K562 (cell line): ENCODE measurements around the gene FNBP1. TPM values are rescaled to one million over a fixed set of nuclear protein-coding genes. Genes with fewer than 3 reads are reported as not detected.

Experiments used
- DPF2 ChIP-seq: fragments of 450-650 bp; IDR thresholded peaks from 2 replicates; pipeline ENCODE4 v1.6.1; 2016
- LEF1 ChIP-seq: fragments of 450-650 bp; IDR thresholded peaks from 2 replicates; pipeline ENCODE4 v1.6.1; 2016; ENCODE audit warnings: mild to moderate bottlenecking
- MED1 ChIP-seq: sonication (generic); formaldehyde crosslinking; IDR thresholded peaks from 2 replicates; pipeline ENCODE4 v1.8.1; 2023; ENCODE audit warnings: missing genetic modification reagents, borderline replicate concordance
- POLR3G ChIP-seq: IDR thresholded peaks from 2 replicates; pipeline ENCODE4 v1.6.1; 2011; ENCODE audit not compliant: insufficient read length, insufficient replicate concordance; ENCODE audit errors: extremely low read depth
- POU5F1 ChIP-seq: fragments of 150-350 bp; IDR thresholded peaks from 2 replicates; pipeline ENCODE4 v1.6.1; 2014; ENCODE audit warnings: borderline replicate concordance, low read length, low read depth, mild to moderate bottlenecking; ENCODE audit not compliant: partially characterized antibody
- ZNF384 ChIP-seq: IDR thresholded peaks from 2 replicates; pipeline ENCODE4 v1.6.1; 2012; ENCODE audit warnings: low read depth, low read length, improper control_type of control experiment
- ZNF699 ChIP-seq: fragments of 250-450 bp; sonication (Bioruptor Pico); IDR thresholded peaks from 2 replicates; pipeline ENCODE4 v1.8.0; 2021; ENCODE audit warnings: mild to moderate bottlenecking, moderate library complexity; ENCODE audit not compliant: insufficient replicate concordance
- polyA plus RNA-seq, 8 experiments: library from polyadenylated mRNA; depleted of rRNA in 4 of 8; stranded (reverse) in 5 of 8; unstranded in 3 of 8; fragments of >200 nt; fragmentation: Nextera tagmentation in 2 of 8; fragmentation: Illumina TruSeq in 1 of 8; extraction: Ambion mirVana in 2 of 8; extraction: Trizol in 1 of 8; gene quantifications; 2 replicates each; pipeline versions ENCODE4 v1.2.1 to v1.2.3, GENCODE V29; 2011 to 2014; ENCODE audit warnings: inconsistent platforms in 1 of 8, missing spikeins in 1 of 8
- total RNA-seq, 7 experiments: library from RNA; depleted of rRNA in 6 of 7; stranded (reverse); fragments of >200 nt in 6 of 7; fragmentation: Illumina TruSeq in 2 of 7; extraction: Trizol in 2 of 7; gene quantifications; 2 replicates each; pipeline versions ENCODE4 v1.2.1 to v1.2.3, GENCODE V29; 2011 to 2021; ENCODE audit warnings: low replicate concordance in 1 of 7
- TF ChIP-seq, protein P1 (sequence below): sonication (generic); formaldehyde crosslinking; IDR thresholded peaks from 2 replicates; pipeline ENCODE4 v1.8.0; 2022; ENCODE audit warnings: mild to moderate bottlenecking, missing genetic modification reagents
- TF ChIP-seq, protein P2 (sequence below): fragments of 250-450 bp; sonication (Bioruptor Pico); IDR thresholded peaks from 2 replicates; pipeline ENCODE4 v1.5.0; 2021
- TF ChIP-seq, protein P3 (sequence below): sonication (generic); IDR thresholded peaks from 2 replicates; pipeline ENCODE4 v1.6.1; 2016
- TF ChIP-seq, protein P4 (sequence below): fragments of 450-650 bp; IDR thresholded peaks from 2 replicates; pipeline ENCODE4 v1.6.1; 2016; ENCODE audit warnings: low read depth
- TF ChIP-seq, protein P5 (sequence below): sonication (generic); formaldehyde crosslinking; IDR thresholded peaks from 2 replicates; pipeline ENCODE4 v1.5.0; 2020; ENCODE audit warnings: missing genetic modification reagents

Gene FNBP1
- total and polyA plus RNA-seq, 9 of the 15 experiments (the other 6 are each of a cell fraction or from before 2014, with no cell fraction given), result 1.8 to 14.9 (median 7.6) TPM

DNA sequence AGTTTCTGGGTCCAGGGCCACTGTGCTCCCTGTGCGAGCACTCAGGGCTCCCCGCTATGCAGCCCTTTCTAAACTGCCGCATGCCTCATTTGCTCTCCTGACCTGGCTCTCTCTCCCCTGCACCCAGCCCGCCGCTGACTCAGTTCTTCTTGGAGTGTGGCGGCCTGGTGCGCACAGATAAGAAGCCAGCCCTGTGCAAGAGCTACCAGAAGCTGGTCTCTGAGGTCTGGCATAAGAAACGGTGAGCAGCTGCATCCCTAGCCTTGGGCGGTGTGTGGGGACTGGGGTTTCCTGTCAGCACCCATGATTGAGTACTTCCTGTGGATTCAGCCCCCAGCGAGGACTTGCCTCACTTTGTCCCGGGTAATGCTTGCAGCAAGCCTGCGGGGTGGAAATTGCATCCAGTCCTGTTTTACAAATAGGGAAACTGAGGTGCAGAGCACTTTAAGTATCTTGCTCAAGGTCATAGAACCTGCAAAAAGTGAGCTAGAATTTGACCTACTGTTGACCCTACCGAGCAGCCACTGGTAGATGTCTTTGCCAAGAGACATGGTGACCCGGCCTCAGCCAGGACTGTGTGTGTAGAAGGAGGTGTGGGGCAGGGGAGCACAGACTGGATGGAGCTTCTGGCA, 179.8 kb downstream of the FNBP1 start (continued):
- TF ChIP-seq, protein P1, sequence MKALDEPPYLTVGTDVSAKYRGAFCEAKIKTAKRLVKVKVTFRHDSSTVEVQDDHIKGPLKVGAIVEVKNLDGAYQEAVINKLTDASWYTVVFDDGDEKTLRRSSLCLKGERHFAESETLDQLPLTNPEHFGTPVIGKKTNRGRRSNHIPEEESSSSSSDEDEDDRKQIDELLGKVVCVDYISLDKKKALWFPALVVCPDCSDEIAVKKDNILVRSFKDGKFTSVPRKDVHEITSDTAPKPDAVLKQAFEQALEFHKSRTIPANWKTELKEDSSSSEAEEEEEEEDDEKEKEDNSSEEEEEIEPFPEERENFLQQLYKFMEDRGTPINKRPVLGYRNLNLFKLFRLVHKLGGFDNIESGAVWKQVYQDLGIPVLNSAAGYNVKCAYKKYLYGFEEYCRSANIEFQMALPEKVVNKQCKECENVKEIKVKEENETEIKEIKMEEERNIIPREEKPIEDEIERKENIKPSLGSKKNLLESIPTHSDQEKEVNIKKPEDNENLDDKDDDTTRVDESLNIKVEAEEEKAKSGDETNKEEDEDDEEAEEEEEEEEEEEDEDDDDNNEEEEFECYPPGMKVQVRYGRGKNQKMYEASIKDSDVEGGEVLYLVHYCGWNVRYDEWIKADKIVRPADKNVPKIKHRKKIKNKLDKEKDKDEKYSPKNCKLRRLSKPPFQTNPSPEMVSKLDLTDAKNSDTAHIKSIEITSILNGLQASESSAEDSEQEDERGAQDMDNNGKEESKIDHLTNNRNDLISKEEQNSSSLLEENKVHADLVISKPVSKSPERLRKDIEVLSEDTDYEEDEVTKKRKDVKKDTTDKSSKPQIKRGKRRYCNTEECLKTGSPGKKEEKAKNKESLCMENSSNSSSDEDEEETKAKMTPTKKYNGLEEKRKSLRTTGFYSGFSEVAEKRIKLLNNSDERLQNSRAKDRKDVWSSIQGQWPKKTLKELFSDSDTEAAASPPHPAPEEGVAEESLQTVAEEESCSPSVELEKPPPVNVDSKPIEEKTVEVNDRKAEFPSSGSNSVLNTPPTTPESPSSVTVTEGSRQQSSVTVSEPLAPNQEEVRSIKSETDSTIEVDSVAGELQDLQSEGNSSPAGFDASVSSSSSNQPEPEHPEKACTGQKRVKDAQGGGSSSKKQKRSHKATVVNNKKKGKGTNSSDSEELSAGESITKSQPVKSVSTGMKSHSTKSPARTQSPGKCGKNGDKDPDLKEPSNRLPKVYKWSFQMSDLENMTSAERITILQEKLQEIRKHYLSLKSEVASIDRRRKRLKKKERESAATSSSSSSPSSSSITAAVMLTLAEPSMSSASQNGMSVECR (CRISPR knock-in tag), result peak; percentile 85
- TF ChIP-seq, protein P2, sequence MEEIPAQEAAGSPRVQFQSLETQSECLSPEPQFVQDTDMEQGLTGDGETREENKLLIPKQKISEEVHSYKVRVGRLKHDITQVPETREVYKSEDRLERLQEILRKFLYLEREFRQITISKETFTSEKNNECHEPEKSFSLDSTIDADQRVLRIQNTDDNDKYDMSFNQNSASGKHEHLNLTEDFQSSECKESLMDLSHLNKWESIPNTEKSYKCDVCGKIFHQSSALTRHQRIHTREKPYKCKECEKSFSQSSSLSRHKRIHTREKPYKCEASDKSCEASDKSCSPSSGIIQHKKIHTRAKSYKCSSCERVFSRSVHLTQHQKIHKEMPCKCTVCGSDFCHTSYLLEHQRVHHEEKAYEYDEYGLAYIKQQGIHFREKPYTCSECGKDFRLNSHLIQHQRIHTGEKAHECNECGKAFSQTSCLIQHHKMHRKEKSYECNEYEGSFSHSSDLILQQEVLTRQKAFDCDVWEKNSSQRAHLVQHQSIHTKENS (CRISPR knock-in tag), result no peak
- TF ChIP-seq, protein P3, sequence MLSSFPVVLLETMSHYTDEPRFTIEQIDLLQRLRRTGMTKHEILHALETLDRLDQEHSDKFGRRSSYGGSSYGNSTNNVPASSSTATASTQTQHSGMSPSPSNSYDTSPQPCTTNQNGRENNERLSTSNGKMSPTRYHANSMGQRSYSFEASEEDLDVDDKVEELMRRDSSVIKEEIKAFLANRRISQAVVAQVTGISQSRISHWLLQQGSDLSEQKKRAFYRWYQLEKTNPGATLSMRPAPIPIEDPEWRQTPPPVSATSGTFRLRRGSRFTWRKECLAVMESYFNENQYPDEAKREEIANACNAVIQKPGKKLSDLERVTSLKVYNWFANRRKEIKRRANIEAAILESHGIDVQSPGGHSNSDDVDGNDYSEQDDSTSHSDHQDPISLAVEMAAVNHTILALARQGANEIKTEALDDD, result no peak
- TF ChIP-seq DPF2 (no peak), MED1 (CRISPR knock-in tag) (no peak), LEF1 (no peak), POLR3G (no peak), POU5F1 (peak; percentile 21), ZNF699 (CRISPR knock-in tag) (no peak), ZNF384 (peak; percentile 69)
- TF ChIP-seq, protein P4, sequence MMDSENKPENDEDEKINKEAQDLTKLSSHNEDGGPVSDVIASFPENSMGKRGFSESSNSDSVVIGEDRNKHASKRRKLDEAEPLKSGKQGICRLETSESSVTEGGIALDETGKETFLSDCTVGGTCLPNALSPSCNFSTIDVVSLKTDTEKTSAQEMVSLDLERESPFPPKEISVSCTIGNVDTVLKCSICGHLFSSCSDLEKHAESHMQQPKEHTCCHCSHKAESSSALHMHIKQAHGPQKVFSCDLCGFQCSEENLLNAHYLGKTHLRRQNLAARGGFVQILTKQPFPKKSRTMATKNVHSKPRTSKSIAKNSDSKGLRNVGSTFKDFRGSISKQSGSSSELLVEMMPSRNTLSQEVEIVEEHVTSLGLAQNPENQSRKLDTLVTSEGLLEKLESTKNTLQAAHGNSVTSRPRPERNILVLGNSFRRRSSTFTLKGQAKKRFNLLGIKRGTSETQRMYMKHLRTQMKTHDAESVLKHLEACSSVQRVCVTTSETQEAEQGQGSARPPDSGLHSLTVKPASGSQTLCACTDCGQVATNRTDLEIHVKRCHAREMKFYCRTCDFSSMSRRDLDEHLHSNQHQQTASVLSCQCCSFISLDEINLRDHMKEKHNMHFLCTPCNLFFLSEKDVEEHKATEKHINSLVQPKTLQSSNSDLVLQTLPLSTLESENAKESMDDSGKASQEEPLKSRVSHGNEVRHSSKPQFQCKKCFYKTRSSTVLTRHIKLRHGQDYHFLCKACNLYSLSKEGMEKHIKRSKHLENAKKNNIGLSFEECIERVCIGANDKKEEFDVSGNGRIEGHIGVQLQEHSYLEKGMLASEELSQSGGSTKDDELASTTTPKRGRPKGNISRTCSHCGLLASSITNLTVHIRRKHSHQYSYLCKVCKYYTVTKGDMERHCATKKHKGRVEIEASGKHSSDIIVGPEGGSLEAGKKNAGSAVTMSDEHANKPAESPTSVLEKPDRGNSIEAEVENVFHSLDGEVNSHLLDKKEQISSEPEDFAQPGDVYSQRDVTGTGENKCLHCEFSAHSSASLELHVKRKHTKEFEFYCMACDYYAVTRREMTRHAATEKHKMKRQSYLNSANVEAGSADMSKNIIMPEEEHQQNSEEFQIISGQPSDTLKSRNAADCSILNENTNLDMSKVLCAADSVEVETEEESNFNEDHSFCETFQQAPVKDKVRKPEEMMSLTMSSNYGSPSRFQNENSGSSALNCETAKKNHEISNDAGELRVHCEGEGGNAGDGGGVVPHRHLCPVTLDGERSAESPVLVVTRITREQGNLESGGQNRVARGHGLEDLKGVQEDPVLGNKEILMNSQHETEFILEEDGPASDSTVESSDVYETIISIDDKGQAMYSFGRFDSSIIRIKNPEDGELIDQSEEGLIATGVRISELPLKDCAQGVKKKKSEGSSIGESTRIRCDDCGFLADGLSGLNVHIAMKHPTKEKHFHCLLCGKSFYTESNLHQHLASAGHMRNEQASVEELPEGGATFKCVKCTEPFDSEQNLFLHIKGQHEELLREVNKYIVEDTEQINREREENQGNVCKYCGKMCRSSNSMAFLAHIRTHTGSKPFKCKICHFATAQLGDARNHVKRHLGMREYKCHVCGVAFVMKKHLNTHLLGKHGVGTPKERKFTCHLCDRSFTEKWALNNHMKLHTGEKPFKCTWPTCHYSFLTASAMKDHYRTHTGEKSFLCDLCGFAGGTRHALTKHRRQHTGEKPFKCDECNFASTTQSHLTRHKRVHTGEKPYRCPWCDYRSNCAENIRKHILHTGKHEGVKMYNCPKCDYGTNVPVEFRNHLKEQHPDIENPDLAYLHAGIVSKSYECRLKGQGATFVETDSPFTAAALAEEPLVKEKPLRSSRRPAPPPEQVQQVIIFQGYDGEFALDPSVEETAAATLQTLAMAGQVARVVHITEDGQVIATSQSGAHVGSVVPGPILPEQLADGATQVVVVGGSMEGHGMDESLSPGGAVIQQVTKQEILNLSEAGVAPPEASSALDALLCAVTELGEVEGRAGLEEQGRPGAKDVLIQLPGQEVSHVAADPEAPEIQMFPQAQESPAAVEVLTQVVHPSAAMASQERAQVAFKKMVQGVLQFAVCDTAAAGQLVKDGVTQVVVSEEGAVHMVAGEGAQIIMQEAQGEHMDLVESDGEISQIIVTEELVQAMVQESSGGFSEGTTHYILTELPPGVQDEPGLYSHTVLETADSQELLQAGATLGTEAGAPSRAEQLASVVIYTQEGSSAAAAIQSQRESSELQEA, result no peak
- TF ChIP-seq, protein P5, sequence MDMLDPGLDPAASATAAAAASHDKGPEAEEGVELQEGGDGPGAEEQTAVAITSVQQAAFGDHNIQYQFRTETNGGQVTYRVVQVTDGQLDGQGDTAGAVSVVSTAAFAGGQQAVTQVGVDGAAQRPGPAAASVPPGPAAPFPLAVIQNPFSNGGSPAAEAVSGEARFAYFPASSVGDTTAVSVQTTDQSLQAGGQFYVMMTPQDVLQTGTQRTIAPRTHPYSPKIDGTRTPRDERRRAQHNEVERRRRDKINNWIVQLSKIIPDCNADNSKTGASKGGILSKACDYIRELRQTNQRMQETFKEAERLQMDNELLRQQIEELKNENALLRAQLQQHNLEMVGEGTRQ (CRISPR knock-in tag), result no peak
